Mesothelial cell of epicardium (in vitro differentiated cells): ENCODE data around the gene DLEU7. TPM values are rescaled to one million over a fixed set of nuclear protein-coding genes. Genes with fewer than 3 reads are reported as not detected.

Source experiments
- DNase-seq, 2 experiments: peaks; one replicate each; pipeline ENCODE4 v3.0.0; 2021; ENCODE audit warnings: low spot score in 2 of 2; ENCODE audit not compliant: unreplicated experiment in 2 of 2
- H3K27ac Mint-ChIP-seq: 2 replicates; pipeline ENCODE4 v1.8.0; 2021; ENCODE audit warnings: mixed read lengths
- H3K27me3 Mint-ChIP-seq: 2 replicates; pipeline ENCODE4 v1.8.0; 2021; ENCODE audit warnings: low read depth, mixed read lengths
- H3K36me3 Mint-ChIP-seq: 2 replicates; pipeline ENCODE4 v1.8.0; 2021; ENCODE audit warnings: mixed read lengths
- H3K4me1 Mint-ChIP-seq: 2 replicates; pipeline ENCODE4 v1.8.0; 2021; ENCODE audit warnings: mixed read lengths
- H3K4me3 Mint-ChIP-seq: 2 replicates; pipeline ENCODE4 v1.8.0; 2021; ENCODE audit warnings: mild to moderate bottlenecking, moderate library complexity, mixed read lengths
- H3K9me3 Mint-ChIP-seq: 2 replicates; pipeline ENCODE4 v1.8.0; 2021; ENCODE audit warnings: mixed read lengths
- CTCF ChIP-seq: fragments of 200-600 bp; sonication (generic); IDR thresholded peaks from one replicate; pipeline ENCODE4 v1.5.0; 2021; ENCODE audit warnings: antibody characterized with exemption; ENCODE audit not compliant: unreplicated experiment
- total RNA-seq: library from RNA; stranded (reverse); gene quantifications from 3 replicates; pipeline ENCODE4 v1.2.1, GENCODE V29; 2021

The DLEU7 gene
- total RNA-seq, 1 donor from 2014 or later: 0.18 TPM

DNA sequence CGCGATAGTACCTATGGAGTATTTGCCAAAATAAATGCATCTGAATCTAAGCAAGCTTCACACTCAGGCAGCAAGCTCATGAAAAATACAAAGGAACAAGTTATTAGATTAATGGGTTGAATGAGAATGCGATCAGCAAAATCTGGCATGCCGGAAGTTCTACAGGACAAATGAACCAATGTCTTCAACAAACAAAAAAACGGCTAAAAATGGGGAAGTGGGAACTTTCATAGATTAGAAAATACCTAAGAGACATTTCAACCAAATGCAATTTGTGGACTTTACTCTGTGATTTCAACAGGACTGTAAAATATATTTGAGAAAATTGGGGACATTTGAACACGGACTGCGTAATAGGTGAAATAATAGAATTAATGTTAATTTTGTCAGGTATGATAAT lies 43.7 kb upstream of the DLEU7 start:
- no peak overlapping the region for H3K4me3 Mint-ChIP-seq
- no peak overlapping the region for H3K27ac Mint-ChIP-seq
- H3K9me3 Mint-ChIP-seq: peaks cover 9% of the 10 kb centered on the region
- peaks cover 1% of the 10 kb centered on the region for H3K4me1 Mint-ChIP-seq
- H3K27me3 Mint-ChIP-seq: peaks cover 5% of the 10 kb centered on the region
- TF ChIP-seq CTCF: no peak
- no peak for DNase-seq
- peaks cover 3% of the 10 kb centered on the region for H3K36me3 Mint-ChIP-seq

- Mint-ChIP-seq H3K36me3 (peaks cover 3% of the 10 kb centered on the region), H3K4me1 (no peaks in the 10 kb centered on the region), H3K9me3 (peaks cover 13% of the 10 kb centered on the region), H3K27ac (no peak overlapping the region), H3K27me3 (peaks cover 2% of the 10 kb centered on the region), H3K4me3 (no peak overlapping the region)
- no peak for DNase-seq
- no peak for TF ChIP-seq CTCF
Measured at GRCh38 chr13:50884265-50884664, 40.8 kb upstream of the DLEU7 start.

DNA sequence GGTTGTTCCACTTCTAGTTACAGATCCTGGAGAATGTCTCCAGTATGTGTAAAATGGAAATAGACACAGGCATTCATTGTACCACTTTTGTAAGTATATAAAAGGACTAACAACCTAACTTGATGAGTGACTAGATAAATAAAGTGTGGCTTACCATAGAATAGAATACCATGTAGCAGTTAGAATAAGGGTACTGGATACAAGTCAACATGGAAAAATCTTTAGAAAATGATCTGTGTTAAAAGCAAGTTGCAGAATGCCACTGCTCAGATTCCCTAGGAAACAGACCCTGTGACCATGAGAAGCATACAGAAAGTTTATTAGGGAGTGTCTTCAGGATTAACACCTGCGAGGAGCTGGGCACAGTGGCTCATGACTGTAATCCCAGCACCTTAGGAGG lies 40.2 kb upstream of the DLEU7 start:
- Mint-ChIP-seq H3K9me3 (peaks cover 13% of the 10 kb centered on the region), H3K27ac (no peak overlapping the region), H3K4me1 (no peaks in the 10 kb centered on the region), H3K36me3 (peaks cover 3% of the 10 kb centered on the region), H3K4me3 (no peak overlapping the region), H3K27me3 (peaks cover 2% of the 10 kb centered on the region)
- TF ChIP-seq CTCF: no peak
- no peak for DNase-seq

GRCh38 chr13:50882816-50883435 lies 39.4 kb upstream of the DLEU7 start:
- Mint-ChIP-seq H3K27ac (no peak overlapping the region), H3K9me3 (peaks cover 13% of the 10 kb centered on the region), H3K4me3 (no peak overlapping the region), H3K36me3 (peaks cover 3% of the 10 kb centered on the region), H3K27me3 (no peaks in the 10 kb centered on the region), H3K4me1 (no peaks in the 10 kb centered on the region)
- TF ChIP-seq CTCF: no peak
- DNase-seq: no peak

GRCh38 chr13:50873991-50874390 lies 30.5 kb upstream of the DLEU7 start:
- Mint-ChIP-seq H3K36me3 (peaks cover 2% of the 10 kb centered on the region), H3K27me3 (peaks cover 5% of the 10 kb centered on the region), H3K9me3 (peaks cover 12% of the 10 kb centered on the region), H3K27ac (no peak overlapping the region), H3K4me3 (no peak overlapping the region), H3K4me1 (peaks cover 7% of the 10 kb centered on the region)
- TF ChIP-seq CTCF: no peak
- no peak for DNase-seq

- H3K9me3 Mint-ChIP-seq: peaks cover 12% of the 10 kb centered on the region
- H3K4me3 Mint-ChIP-seq: no peak overlapping the region
- DNase-seq: no peak
- H3K36me3 Mint-ChIP-seq: peaks cover 2% of the 10 kb centered on the region
- TF ChIP-seq CTCF: no peak
- H3K4me1 Mint-ChIP-seq: peaks cover 7% of the 10 kb centered on the region
- H3K27ac Mint-ChIP-seq: no peak overlapping the region
- H3K27me3 Mint-ChIP-seq: peaks cover 5% of the 10 kb centered on the region
Measured at GRCh38 chr13:50873467-50873866, 30.0 kb upstream of the DLEU7 start.
